WTC11 (cell line): ENCODE data around the gene CAV2. TPM values are rescaled to one million over a fixed set of nuclear protein-coding genes. Genes with fewer than 3 reads are reported as not detected.

Experiments used
- ATAC-seq: fragments of 200-7000 bp; cut with Tn5 transposase; 2 replicates; pipeline ENCODE4 v1.10.0; 2021; ENCODE audit warnings: mild to moderate bottlenecking, moderate library complexity
- CTCF ChIA-PET: fragments of 300-600 bp; sonication (Branson Sonifier 250); formaldehyde crosslinking; loops from one replicate; lab custom pipeline; 2021; ENCODE audit warnings: antibody characterized with exemption; lab: Charles Lee
- POLR2A ChIA-PET: fragments of 350-600 bp; sonication (Branson Sonifier 250); formaldehyde crosslinking; loops from one replicate; lab custom pipeline; 2021; ENCODE audit warnings: antibody characterized with exemption; lab: Charles Lee
- DNase-seq: peaks from one replicate; pipeline ENCODE4 v3.0.0; 2021; ENCODE audit warnings: low spot score
- H3K27ac Mint-ChIP-seq: 2 replicates; pipeline ENCODE4 v1.8.0; 2021; ENCODE audit warnings: mixed read lengths
- H3K27me3 Mint-ChIP-seq: 2 replicates; pipeline ENCODE4 v1.8.0; 2021; ENCODE audit warnings: low read depth, mild to moderate bottlenecking, moderate library complexity, mixed read lengths
- H3K36me3 Mint-ChIP-seq: 2 replicates; pipeline ENCODE4 v1.8.0; 2021; ENCODE audit warnings: mixed read lengths
- H3K4me1 Mint-ChIP-seq: 2 replicates; pipeline ENCODE4 v1.8.0; 2022; ENCODE audit warnings: mixed read lengths
- H3K4me3 Mint-ChIP-seq: 2 replicates; pipeline ENCODE4 v1.8.0; 2021; ENCODE audit warnings: mild to moderate bottlenecking, moderate library complexity, mixed read lengths
- H3K9me3 Mint-ChIP-seq: 2 replicates; pipeline ENCODE4 v1.8.0; 2021; ENCODE audit warnings: mixed read lengths
- AFF4 ChIP-seq: sonication (generic); formaldehyde crosslinking; IDR thresholded peaks from 2 replicates; pipeline ENCODE4 v1.8.1; 2023; ENCODE audit warnings: mild to moderate bottlenecking, missing genetic modification reagents, borderline replicate concordance
- ATF1 ChIP-seq: sonication (generic); formaldehyde crosslinking; IDR thresholded peaks from 2 replicates; pipeline ENCODE4 v1.8.1; 2023; ENCODE audit warnings: mild to moderate bottlenecking, moderate library complexity, missing genetic modification reagents
- ATF6 ChIP-seq: sonication (generic); formaldehyde crosslinking; IDR thresholded peaks from 2 replicates; pipeline ENCODE4 v1.8.1; 2023; ENCODE audit warnings: mild to moderate bottlenecking, missing genetic modification reagents
- ERG ChIP-seq: fragments of 250-450 bp; sonication (Bioruptor Pico); IDR thresholded peaks from 2 replicates; pipeline ENCODE4 v1.8.0; 2021; ENCODE audit warnings: mild to moderate bottlenecking
- ESRRA ChIP-seq: sonication (generic); formaldehyde crosslinking; IDR thresholded peaks from 2 replicates; pipeline ENCODE4 v1.8.1; 2022; ENCODE audit warnings: mild to moderate bottlenecking, missing genetic modification reagents, borderline replicate concordance
- FOXP1 ChIP-seq: sonication (generic); formaldehyde crosslinking; IDR thresholded peaks from 2 replicates; pipeline ENCODE4 v1.8.0; 2022; ENCODE audit warnings: missing genetic modification reagents, mild to moderate bottlenecking, moderate library complexity, borderline replicate concordance
- GABPB1 ChIP-seq: sonication (generic); formaldehyde crosslinking; IDR thresholded peaks from 2 replicates; pipeline ENCODE4 v1.8.1; 2023; ENCODE audit warnings: mild to moderate bottlenecking, missing genetic modification reagents
- GRHL2 ChIP-seq: fragments of 250-450 bp; sonication (Bioruptor Pico); IDR thresholded peaks from 2 replicates; pipeline ENCODE4 v1.8.0; 2022; ENCODE audit warnings: mild to moderate bottlenecking, moderate library complexity; ENCODE audit not compliant: insufficient replicate concordance, severe bottlenecking
- KAT7 ChIP-seq: sonication (generic); formaldehyde crosslinking; IDR thresholded peaks from 2 replicates; pipeline ENCODE4 v1.8.1; 2023; ENCODE audit warnings: missing genetic modification reagents, mild to moderate bottlenecking, borderline replicate concordance
- MAX ChIP-seq: sonication (generic); formaldehyde crosslinking; IDR thresholded peaks from 2 replicates; pipeline ENCODE4 v1.8.0; 2022; ENCODE audit warnings: mild to moderate bottlenecking, missing genetic modification reagents
- PRDM15 ChIP-seq: sonication (generic); formaldehyde crosslinking; IDR thresholded peaks from 2 replicates; pipeline ENCODE4 v1.8.0; 2022; ENCODE audit warnings: missing genetic modification reagents
- PREB ChIP-seq: sonication (generic); formaldehyde crosslinking; IDR thresholded peaks from 2 replicates; pipeline ENCODE4 v1.8.1; 2022; ENCODE audit warnings: mild to moderate bottlenecking, missing genetic modification reagents, moderate library complexity, borderline replicate concordance
- PRRX2 ChIP-seq: fragments of 250-450 bp; sonication (Bioruptor Pico); IDR thresholded peaks from 2 replicates; pipeline ENCODE4 v1.8.0; 2021; ENCODE audit warnings: mild to moderate bottlenecking
- SP1 ChIP-seq: sonication (generic); formaldehyde crosslinking; conservative IDR thresholded peaks from 2 replicates; pipeline ENCODE4 v1.8.1; 2022; ENCODE audit warnings: missing genetic modification reagents
- ZNF396 ChIP-seq: fragments of 250-450 bp; sonication (Bioruptor Pico); IDR thresholded peaks from 2 replicates; pipeline ENCODE4 v1.8.0; 2021; ENCODE audit warnings: mild to moderate bottlenecking, moderate library complexity, borderline replicate concordance
- ZNF671 ChIP-seq: fragments of 250-450 bp; sonication (Bioruptor Pico); IDR thresholded peaks from 2 replicates; pipeline ENCODE4 v1.8.0; 2021; ENCODE audit warnings: mild to moderate bottlenecking
- total RNA-seq: library from RNA; stranded (reverse); gene quantifications from 3 replicates; pipeline ENCODE4 v1.2.3, GENCODE V29; 2021

The CAV2 gene
- total RNA-seq, 1 experiment from 2014 or later: 4.3 TPM

GRCh38 chr7:116543664-116544063 lies 44.1 kb downstream of the CAV2 start (continued):
- no peak for TF ChIP-seq ERG (CRISPR knock-in tag)
- TF ChIP-seq KAT7 (CRISPR knock-in tag): no peak
- TF ChIP-seq GRHL2 (CRISPR knock-in tag): no peak
- no peak for TF ChIP-seq MAX
- no peak for TF ChIP-seq ZNF396 (CRISPR knock-in tag)
- TF ChIP-seq AFF4 (CRISPR knock-in tag): no peak
- TF ChIP-seq ATF6 (CRISPR knock-in tag): no peak
- no peak for TF ChIP-seq PREB (CRISPR knock-in tag)
- TF ChIP-seq SP1 (CRISPR knock-in tag): no peak
- no peak for TF ChIP-seq ATF1 (CRISPR knock-in tag)

GRCh38 chr7:116544487-116544886 lies 44.9 kb downstream of the CAV2 start:
- TF ChIP-seq PRDM15 (CRISPR knock-in tag): no peak
- no peak for TF ChIP-seq FOXP1
- TF ChIP-seq PRRX2 (CRISPR knock-in tag): no peak
- TF ChIP-seq ESRRA: no peak
- no peak for TF ChIP-seq ZNF671 (CRISPR knock-in tag)
- TF ChIP-seq GABPB1: no peak
- no peak for DNase-seq
- H3K36me3 Mint-ChIP-seq: no peaks in the 10 kb centered on the region
- ATAC-seq: no peak
- no peaks in the 10 kb centered on the region for H3K4me1 Mint-ChIP-seq
- H3K9me3 Mint-ChIP-seq: no peaks in the 10 kb centered on the region
- CTCF ChIA-PET: no interaction called here
- H3K27ac Mint-ChIP-seq: no peak overlapping the region
- no peaks in the 10 kb centered on the region for H3K27me3 Mint-ChIP-seq
- H3K4me3 Mint-ChIP-seq: no peak overlapping the region
- POLR2A ChIA-PET: no interaction called here
